CD14-positive monocyte (primary cell): ENCODE measurements around the gene GABARAP. TPM values are rescaled to one million over a fixed set of nuclear protein-coding genes. Genes with fewer than 3 reads are reported as not detected.

Source experiments
- DNase-seq, 3 donors: peaks; one replicate each; pipeline ENCODE4 v3.0.0-alpha.2; 2011 to 2022
- H2AFZ ChIP-seq: 2 replicates; pipeline ENCODE4 v1.6.0; 2012; ENCODE audit warnings: mild to moderate bottlenecking, low read depth, low read length, inconsistent platforms; ENCODE audit not compliant: insufficient read depth, poor library complexity, severe bottlenecking
- H3K27ac ChIP-seq, 2 donors: 1 replicate in 1 of 2; 2 replicates in 1 of 2; pipeline ENCODE4 v1.5.1; 2012 to 2013; ENCODE audit warnings: low read length in 2 of 2, control low read depth in 1 of 2, inconsistent platforms in 1 of 2, low read depth in 1 of 2, mild to moderate bottlenecking in 1 of 2
- H3K27me3 ChIP-seq, 2 donors: one replicate each; pipeline versions ENCODE4 v1.6.0 to v1.6.1; 2011 to 2013; ENCODE audit warnings: low read length in 2 of 2; ENCODE audit not compliant: control insufficient read depth in 2 of 2, insufficient read depth in 2 of 2
- H3K36me3 ChIP-seq, 2 donors: replicated peaks in 1 of 2; 1 replicate in 1 of 2; 2 replicates in 1 of 2; pipeline versions ENCODE4 v1.5.1 to v1.6.1; 2012 to 2013; ENCODE audit warnings: low read length in 2 of 2, control low read depth in 1 of 2, inconsistent platforms in 1 of 2, mild to moderate bottlenecking in 1 of 2; ENCODE audit not compliant: insufficient read depth in 2 of 2, control insufficient read depth in 1 of 2
- H3K4me1 ChIP-seq, 2 donors: 1 replicate in 1 of 2; 2 replicates in 1 of 2; pipeline versions ENCODE4 v1.5.1 to v1.6.1; 2012 to 2013; ENCODE audit warnings: low read length in 2 of 2, control low read depth in 1 of 2, inconsistent platforms in 1 of 2, mild to moderate bottlenecking in 1 of 2, moderate library complexity in 1 of 2; ENCODE audit not compliant: insufficient read depth in 2 of 2, control insufficient read depth in 1 of 2
- H3K4me2 ChIP-seq: replicated peaks from 2 replicates; pipeline ENCODE3; 2012; ENCODE audit warnings: low read length, moderate library complexity, mild to moderate bottlenecking; ENCODE audit not compliant: poor library complexity, severe bottlenecking; ENCODE audit errors: extremely low read depth
- H3K4me3 ChIP-seq, 3 experiments: fragments of 200-600 bp in 1 of 3; sonication (generic) in 1 of 3; replicated peaks in 1 of 3; 1 replicate in 2 of 3; 2 replicates in 1 of 3; pipeline ENCODE4 v1.5.1; 2011 to 2013; ENCODE audit warnings: low read length in 3 of 3, mild to moderate bottlenecking in 3 of 3, control low read depth in 2 of 3, low read depth in 2 of 3, inconsistent platforms in 1 of 3, moderate library complexity in 1 of 3
- H3K79me2 ChIP-seq: 2 replicates; pipeline ENCODE4 v1.6.0; 2012; ENCODE audit warnings: mild to moderate bottlenecking, control low read depth, inconsistent platforms, low read length, moderate library complexity; ENCODE audit not compliant: insufficient read depth
- H3K9ac ChIP-seq: 2 replicates; pipeline ENCODE4 v1.6.0; 2017; ENCODE audit warnings: low read length, mild to moderate bottlenecking; ENCODE audit not compliant: insufficient read depth, poor library complexity, severe bottlenecking
- H3K9me3 ChIP-seq, 2 donors: replicated peaks in 1 of 2; 1 replicate in 1 of 2; 2 replicates in 1 of 2; pipeline versions ENCODE4 v1.5.1 to v1.6.1; 2012 to 2013; ENCODE audit warnings: low read length in 2 of 2, control low read depth in 1 of 2; ENCODE audit not compliant: control insufficient read depth in 1 of 2, insufficient read depth in 1 of 2
- H4K20me1 ChIP-seq: 2 replicates; pipeline ENCODE4 v1.6.0; 2012; ENCODE audit warnings: mild to moderate bottlenecking, low read length, control low read depth, moderate library complexity; ENCODE audit not compliant: insufficient read depth
- H3K27ac Mint-ChIP-seq, 7 donors: one replicate each; pipeline ENCODE4 v1.8.0; 2020; ENCODE audit warnings: mild to moderate bottlenecking in 7 of 7, mixed read lengths in 7 of 7, moderate library complexity in 6 of 7, inconsistent platforms in 2 of 7
- H3K27me3 Mint-ChIP-seq, 3 donors: one replicate each; pipeline ENCODE4 v1.8.0; 2021 to 2022; ENCODE audit warnings: low read depth in 3 of 3, mild to moderate bottlenecking in 3 of 3, mixed read lengths in 3 of 3, moderate library complexity in 3 of 3, inconsistent platforms in 1 of 3
- H3K36me3 Mint-ChIP-seq, 2 donors: one replicate each; pipeline ENCODE4 v1.8.0; 2020; ENCODE audit warnings: mixed read lengths in 2 of 2, inconsistent platforms in 1 of 2, mild to moderate bottlenecking in 1 of 2
- H3K4me1 Mint-ChIP-seq: one replicate; pipeline ENCODE4 v1.8.0; 2020; ENCODE audit warnings: mild to moderate bottlenecking, mixed read lengths
- H3K4me3 Mint-ChIP-seq, 2 donors: one replicate each; pipeline ENCODE4 v1.8.0; 2020; ENCODE audit warnings: mild to moderate bottlenecking in 2 of 2, mixed read lengths in 2 of 2, moderate library complexity in 1 of 2
- H3K9me3 Mint-ChIP-seq, 7 donors: one replicate each; pipeline ENCODE4 v1.8.0; 2020 to 2022; ENCODE audit warnings: mixed read lengths in 7 of 7, mild to moderate bottlenecking in 6 of 7, moderate library complexity in 6 of 7, inconsistent platforms in 2 of 7
- CTCF ChIP-seq: fragments of 200-600 bp; IDR thresholded peaks from one replicate; pipeline ENCODE4 v1.8.0; 2022; ENCODE audit warnings: antibody characterized with exemption, mild to moderate bottlenecking
- WGBS: methylation state at CpG from one replicate; pipeline ENCODE4 v1.1.5; 2013; ENCODE audit warnings: missing lambda C conversion rate; ENCODE audit not compliant: insufficient coverage; 5-methylcytosine and 5-hydroxymethylcytosine counted together
- intact Hi-C, 2 donors: fragments of 100-400 bp; cut with micrococcal nuclease; formaldehyde crosslinking; loops; one replicate each; pipeline versions ENCODE4 v1.15.0 to v1.15.1; 2023
- polyA plus RNA-seq, 3 donors: library from polyadenylated mRNA; depleted of rRNA in 1 of 3; unstranded in 2 of 3; stranded (reverse) in 1 of 3; fragments of 300-500 nt in 2 of 3; fragments of >200 nt in 1 of 3; fragmentation: Illumina TruSeq in 2 of 3; gene quantifications; 1 replicate in 2 of 3; 2 replicates in 1 of 3; pipeline ENCODE4 v1.2.3, GENCODE V29; 2012 to 2021

Gene GABARAP
- polyA plus RNA-seq, 3 donors = 1,029 to 2,937 (median 2,814) TPM

DNA sequence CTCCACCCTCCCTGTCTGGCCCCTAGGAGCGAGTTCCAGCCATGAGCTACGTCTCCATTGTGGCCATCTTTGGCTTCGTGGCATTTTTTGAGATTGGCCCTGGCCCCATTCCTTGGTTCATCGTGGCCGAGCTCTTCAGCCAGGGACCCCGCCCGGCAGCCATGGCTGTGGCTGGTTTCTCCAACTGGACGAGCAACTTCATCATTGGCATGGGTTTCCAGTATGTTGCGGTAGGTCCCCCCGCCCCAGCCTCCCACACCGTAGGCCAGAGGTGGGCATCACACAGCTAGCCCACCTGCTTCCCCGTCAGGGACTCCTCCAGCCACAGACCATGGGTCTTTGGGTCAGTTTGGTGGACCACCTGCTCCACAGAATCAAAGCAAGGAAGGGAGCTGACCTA lies 43.4 kb upstream of the GABARAP start:
- intact Hi-C loops = no loop called here
- DNase-seq = no peak
- peaks cover 21 to 25% of the 10 kb centered on the region in 2 donors for H3K4me1 ChIP-seq
- H3K27me3 ChIP-seq = peaks cover 13 to 52% of the 10 kb centered on the region in 2 donors
- H3K27ac ChIP-seq = no peak overlapping the region
- no peak overlapping the region for H2AFZ ChIP-seq
- H4K20me1 ChIP-seq = no peaks in the 10 kb centered on the region
- no peak overlapping the region for H3K4me2 ChIP-seq
- Mint-ChIP-seq H3K36me3 (peaks cover 0 to 5% of the 10 kb centered on the region in 2 donors), H3K27me3 (peaks cover 64 to 83% (median 68%) of the 10 kb centered on the region in 3 donors), H3K4me3 (peak overlapping the region in 1 of 2 donors; percentile 5), H3K27ac (no peak overlapping the region), H3K4me1 (peaks cover 26% of the 10 kb centered on the region), H3K9me3 (peaks cover 0 to 15% (median 2%) of the 10 kb centered on the region in 7 donors)
- H3K36me3 ChIP-seq = no peaks in the 10 kb centered on the region
- H3K79me2 ChIP-seq = no peaks in the 10 kb centered on the region
- no peaks in the 10 kb centered on the region for H3K9me3 ChIP-seq
- no peak for TF ChIP-seq CTCF
- H3K4me3 ChIP-seq = no peak overlapping the region
- over 99% methylated on average over 10 of the region's 12 CpGs for WGBS
- no peak overlapping the region for H3K9ac ChIP-seq

GRCh38 chr17:7284911-7285310 lies 42.7 kb upstream of the GABARAP start:
- no peaks in the 10 kb centered on the region for H3K79me2 ChIP-seq
- H3K9me3 ChIP-seq = no peaks in the 10 kb centered on the region
- peaks cover 30% of the 10 kb centered on the region for H3K4me1 Mint-ChIP-seq
- DNase-seq = no peak
- H3K27ac Mint-ChIP-seq = no peak overlapping the region
- peaks cover 60 to 84% (median 69%) of the 10 kb centered on the region in 3 donors for H3K27me3 Mint-ChIP-seq
- no peaks in the 10 kb centered on the region for H4K20me1 ChIP-seq
- peaks cover 13 to 56% of the 10 kb centered on the region in 2 donors for H3K27me3 ChIP-seq
- H3K36me3 ChIP-seq = no peaks in the 10 kb centered on the region
- intact Hi-C loops = loop anchor here in 1 of 2 donors (5.0 kb wide), 1 partner anchor 57 kb away; no protein-coding TSS in a partner anchor
- TF ChIP-seq CTCF = no peak
- no peak overlapping the region for H3K4me3 Mint-ChIP-seq
- H3K4me1 ChIP-seq = peaks cover 27 to 28% of the 10 kb centered on the region in 2 donors
- no peak overlapping the region for H3K4me3 ChIP-seq
- H3K4me2 ChIP-seq = no peak overlapping the region
- 99% methylated on average over 13 of the region's 16 CpGs for WGBS
- H2AFZ ChIP-seq = no peak overlapping the region
- H3K27ac ChIP-seq = no peak overlapping the region
- H3K36me3 Mint-ChIP-seq = peaks cover 0 to 5% of the 10 kb centered on the region in 2 donors
- peaks cover 0 to 15% (median 2%) of the 10 kb centered on the region in 7 donors for H3K9me3 Mint-ChIP-seq
- no peak overlapping the region for H3K9ac ChIP-seq
